22Rv1 (cell line): ENCODE measurements around the gene EEF1A1.

ENCODE experiments used
- CTCF ChIP-seq: fragments of 450-650 bp; IDR thresholded peaks from 2 replicates; pipeline ENCODE4 v1.5.1; 2017; ENCODE audit warnings: mild to moderate bottlenecking
- ZFX ChIP-seq: fragments of 450-650 bp; IDR thresholded peaks from 2 replicates; pipeline ENCODE4 v1.6.1; 2017; ENCODE audit warnings: antibody characterized with exemption, borderline replicate concordance

GRCh38 chr6:73523434-73524123 lies 2.7 kb upstream of the EEF1A1 start:
- TF ChIP-seq CTCF (no peak), ZFX (no peak)
